ENCODE results near the gene TBX5.

The TBX5 gene

GRCh38 chr12:114314974-114315720, 90.8 kb downstream of the TBX5 start:
- Histone ChIP-seq H3K4me2 (ENCODE audit: insufficient read depth, low read length) (no peak overlapping the region), H4K20me1 (ENCODE audit: insufficient read depth, low read length) (no peaks in the 10 kb centered on the region), H3K9ac (ENCODE audit: low read depth, low read length) (no peak overlapping the region), H2AFZ (ENCODE audit: low read depth, low read length) (no peak overlapping the region), H3K36me3 (ENCODE audit: insufficient read depth, low read length) (no peaks in the 10 kb centered on the region), H3K79me2 (ENCODE audit: insufficient read depth, low read length) (no peaks in the 10 kb centered on the region), H3K27ac (ENCODE audit: low read length) (no peak overlapping the region), H3K27me3 (ENCODE audit: insufficient read depth, low read length, poor library complexity) (no peaks in the 10 kb centered on the region), H3K9me3 (ENCODE audit: insufficient read depth, low read length, severe bottlenecking) (no peaks in the 10 kb centered on the region), H3K4me3 (ENCODE audit: low read depth in 1 of 2, low read length in 2 of 2) (no peak overlapping the region), H3K4me1 (ENCODE audit: insufficient read depth, low read length) (no peaks in the 10 kb centered on the region)
- TF ChIP-seq CTCF (IDR thresholded peaks at IDR 0.05; ENCODE audit: borderline replicate concordance, extremely low read depth, low read length, poor library complexity, severe bottlenecking) (no peak), EZH2 (IDR thresholded peaks at IDR 0.05; ENCODE audit: borderline replicate concordance, low read depth, low read length, severe bottlenecking) (no peak)
- ATAC-seq (ENCODE audit: insufficient read depth, low read depth) (no peak), DNase-seq (no peak)

GRCh38 chr12:114314403-114314802, 91.5 kb downstream of the TBX5 start:
- ATAC-seq (ENCODE audit: insufficient read depth, low read depth): no peak
- Histone ChIP-seq H3K4me1 (ENCODE audit: insufficient read depth, low read length) (no peaks in the 10 kb centered on the region), H3K9me3 (ENCODE audit: insufficient read depth, low read length, severe bottlenecking) (no peaks in the 10 kb centered on the region), H3K4me2 (ENCODE audit: insufficient read depth, low read length) (no peak overlapping the region), H3K36me3 (ENCODE audit: insufficient read depth, low read length) (no peaks in the 10 kb centered on the region), H3K4me3 (ENCODE audit: low read depth in 1 of 2, low read length in 2 of 2) (no peak overlapping the region), H3K27me3 (ENCODE audit: insufficient read depth, low read length, poor library complexity) (no peaks in the 10 kb centered on the region), H4K20me1 (ENCODE audit: insufficient read depth, low read length) (no peaks in the 10 kb centered on the region), H3K79me2 (ENCODE audit: insufficient read depth, low read length) (no peaks in the 10 kb centered on the region), H2AFZ (ENCODE audit: low read depth, low read length) (no peak overlapping the region), H3K27ac (ENCODE audit: low read length) (no peak overlapping the region), H3K9ac (ENCODE audit: low read depth, low read length) (no peak overlapping the region)
- TF ChIP-seq EZH2 (IDR thresholded peaks at IDR 0.05; ENCODE audit: borderline replicate concordance, low read depth, low read length, severe bottlenecking) (no peak), CTCF (IDR thresholded peaks at IDR 0.05; ENCODE audit: borderline replicate concordance, extremely low read depth, low read length, poor library complexity, severe bottlenecking) (no peak)
- DNase-seq: no peak

GRCh38 chr12:114313910-114314309, 92.0 kb downstream of the TBX5 start:
- no peak overlapping the region for H3K9ac ChIP-seq (ENCODE audit: low read depth, low read length)
- no peaks in the 10 kb centered on the region for H4K20me1 ChIP-seq (ENCODE audit: insufficient read depth, low read length)
- H3K4me1 ChIP-seq (ENCODE audit: insufficient read depth, low read length): no peaks in the 10 kb centered on the region
- H3K36me3 ChIP-seq (ENCODE audit: insufficient read depth, low read length): no peaks in the 10 kb centered on the region
- no peak overlapping the region for H2AFZ ChIP-seq (ENCODE audit: low read depth, low read length)
- no peak overlapping the region for H3K27ac ChIP-seq (ENCODE audit: low read length)
- H3K4me2 ChIP-seq (ENCODE audit: insufficient read depth, low read length): no peak overlapping the region
- no peaks in the 10 kb centered on the region for H3K27me3 ChIP-seq (ENCODE audit: insufficient read depth, low read length, poor library complexity)
- H3K79me2 ChIP-seq (ENCODE audit: insufficient read depth, low read length): no peaks in the 10 kb centered on the region
- TF ChIP-seq CTCF (IDR thresholded peaks at IDR 0.05; ENCODE audit: borderline replicate concordance, extremely low read depth, low read length, poor library complexity, severe bottlenecking): no peak
- TF ChIP-seq EZH2 (IDR thresholded peaks at IDR 0.05; ENCODE audit: borderline replicate concordance, low read depth, low read length, severe bottlenecking): no peak
- DNase-seq (no peak), ATAC-seq (ENCODE audit: insufficient read depth, low read depth) (no peak)
- no peaks in the 10 kb centered on the region for H3K9me3 ChIP-seq (ENCODE audit: insufficient read depth, low read length, severe bottlenecking)
- H3K4me3 ChIP-seq (ENCODE audit: low read depth in 1 of 2, low read length in 2 of 2): no peak overlapping the region
